ENCODE data around the gene ZBTB20. TPM values are rescaled to one million over a fixed set of nuclear protein-coding genes. Genes with fewer than 3 reads are reported as not detected.

The ZBTB20 gene
- total RNA-seq, 2 donors from 2014 or later = 112 to 120 TPM

DNA sequence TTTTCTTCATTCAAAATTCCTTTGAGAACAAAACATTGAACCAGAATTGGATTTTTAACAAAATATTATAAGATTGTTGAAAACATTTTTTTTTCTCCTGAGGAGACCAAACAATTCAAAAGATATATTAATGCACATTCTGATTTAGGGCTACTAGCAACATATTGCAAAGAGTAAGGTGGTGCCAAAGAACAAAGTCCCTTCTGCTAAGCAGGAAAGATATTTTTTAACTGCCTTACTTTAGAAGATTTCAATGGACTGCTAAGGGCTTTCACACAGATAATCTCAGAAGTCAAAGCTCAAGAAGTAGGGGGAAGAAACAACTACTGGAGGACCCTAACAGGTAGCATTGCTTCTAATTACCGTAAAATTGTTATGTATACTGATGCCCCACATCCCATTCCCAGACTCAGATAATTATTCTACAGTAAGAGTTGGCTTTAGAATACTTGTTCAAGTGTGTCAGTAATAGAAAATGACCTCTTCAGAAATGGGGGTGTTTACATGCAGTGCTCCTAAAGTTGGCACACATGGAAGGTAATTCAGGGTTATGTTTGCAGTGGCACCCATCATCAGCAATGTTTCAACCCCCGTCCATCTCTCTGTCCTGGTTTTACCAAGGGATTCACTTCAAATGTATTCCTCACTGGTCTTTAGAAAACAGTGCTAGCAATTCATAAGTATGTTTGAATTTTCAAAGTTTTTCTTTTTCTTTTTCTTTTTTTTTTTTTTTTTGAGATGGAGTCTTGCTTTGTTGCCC, 354.7 kb downstream of the ZBTB20 start:
- DNase-seq (ENCODE audit: low spot score) = no peak
- no peaks in the 10 kb centered on the region for H3K4me1 ChIP-seq (ENCODE audit: control insufficient read depth in 1 of 2, low read depth in 2 of 2)
- no peak for ATAC-seq (ENCODE audit: insufficient number of reproducible peaks, low FRiP score, low read depth)
- no peaks in the 10 kb centered on the region for H3K27me3 ChIP-seq (replicated peaks; ENCODE audit: insufficient read depth)
- no peak overlapping the region for H3K27ac ChIP-seq
- H3K4me3 ChIP-seq = no peak overlapping the region
- TF ChIP-seq, protein P1, sequence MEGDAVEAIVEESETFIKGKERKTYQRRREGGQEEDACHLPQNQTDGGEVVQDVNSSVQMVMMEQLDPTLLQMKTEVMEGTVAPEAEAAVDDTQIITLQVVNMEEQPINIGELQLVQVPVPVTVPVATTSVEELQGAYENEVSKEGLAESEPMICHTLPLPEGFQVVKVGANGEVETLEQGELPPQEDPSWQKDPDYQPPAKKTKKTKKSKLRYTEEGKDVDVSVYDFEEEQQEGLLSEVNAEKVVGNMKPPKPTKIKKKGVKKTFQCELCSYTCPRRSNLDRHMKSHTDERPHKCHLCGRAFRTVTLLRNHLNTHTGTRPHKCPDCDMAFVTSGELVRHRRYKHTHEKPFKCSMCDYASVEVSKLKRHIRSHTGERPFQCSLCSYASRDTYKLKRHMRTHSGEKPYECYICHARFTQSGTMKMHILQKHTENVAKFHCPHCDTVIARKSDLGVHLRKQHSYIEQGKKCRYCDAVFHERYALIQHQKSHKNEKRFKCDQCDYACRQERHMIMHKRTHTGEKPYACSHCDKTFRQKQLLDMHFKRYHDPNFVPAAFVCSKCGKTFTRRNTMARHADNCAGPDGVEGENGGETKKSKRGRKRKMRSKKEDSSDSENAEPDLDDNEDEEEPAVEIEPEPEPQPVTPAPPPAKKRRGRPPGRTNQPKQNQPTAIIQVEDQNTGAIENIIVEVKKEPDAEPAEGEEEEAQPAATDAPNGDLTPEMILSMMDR (IDR thresholded peaks at IDR 0.05) = no peak
- no peaks in the 10 kb centered on the region for H3K9me3 ChIP-seq
- H3K36me3 ChIP-seq = no peaks in the 10 kb centered on the region

DNA sequence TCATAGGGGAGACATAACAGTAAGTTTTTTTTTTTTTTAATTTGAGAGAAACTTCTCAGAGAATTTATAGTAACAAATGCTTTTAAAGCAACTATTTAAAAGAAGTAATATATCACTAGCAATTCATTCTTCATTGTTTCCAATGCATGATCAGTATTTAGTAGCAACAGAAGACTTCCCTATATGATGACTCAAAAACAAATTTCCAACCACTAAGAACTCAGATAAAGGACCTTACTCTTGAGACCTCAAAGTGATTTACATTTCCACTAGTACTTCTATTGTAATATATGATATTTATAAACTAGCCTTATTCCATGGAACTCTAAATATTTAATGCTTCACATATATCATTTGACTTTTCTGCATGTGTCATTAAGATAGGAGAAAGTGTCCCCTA, 356.3 kb downstream of the ZBTB20 start:
- H3K9me3 ChIP-seq = no peaks in the 10 kb centered on the region
- no peak for ATAC-seq (ENCODE audit: insufficient number of reproducible peaks, low FRiP score, low read depth)
- no peak for DNase-seq (ENCODE audit: low spot score)
- no peaks in the 10 kb centered on the region for H3K27me3 ChIP-seq (replicated peaks; ENCODE audit: insufficient read depth)
- H3K4me1 ChIP-seq (ENCODE audit: control insufficient read depth in 1 of 2, low read depth in 2 of 2) = no peaks in the 10 kb centered on the region
- H3K27ac ChIP-seq = no peak overlapping the region
- H3K4me3 ChIP-seq = no peak overlapping the region
- no peaks in the 10 kb centered on the region for H3K36me3 ChIP-seq
- TF ChIP-seq, protein P1 (IDR thresholded peaks at IDR 0.05) = no peak

DNA sequence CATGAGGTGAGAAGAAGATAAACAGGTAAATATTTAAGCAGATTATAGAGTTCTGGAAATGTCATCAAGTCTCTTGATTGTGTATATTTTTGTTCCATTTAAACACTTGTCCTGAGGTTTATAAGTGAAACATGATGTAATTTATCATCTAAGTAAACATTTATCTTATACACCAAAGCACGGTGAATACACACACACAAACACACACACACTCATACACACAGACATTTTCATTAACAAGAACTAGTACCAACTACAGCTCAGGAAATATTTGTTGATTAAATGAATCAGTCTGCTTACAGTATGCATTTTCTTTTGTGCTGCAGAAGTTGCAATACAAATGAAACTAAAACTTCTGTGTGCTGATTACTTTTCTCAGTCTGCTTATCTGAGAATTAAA, 357.3 kb downstream of the ZBTB20 start:
- Histone ChIP-seq H3K4me1 (ENCODE audit: control insufficient read depth in 1 of 2, low read depth in 2 of 2) (no peaks in the 10 kb centered on the region), H3K4me3 (no peak overlapping the region), H3K36me3 (no peaks in the 10 kb centered on the region), H3K9me3 (no peaks in the 10 kb centered on the region), H3K27me3 (replicated peaks; ENCODE audit: insufficient read depth) (no peaks in the 10 kb centered on the region), H3K27ac (no peak overlapping the region)
- no peak for DNase-seq (ENCODE audit: low spot score)
- no peak for ATAC-seq (ENCODE audit: insufficient number of reproducible peaks, low FRiP score, low read depth)
- TF ChIP-seq, protein P1 (IDR thresholded peaks at IDR 0.05) = no peak

DNA sequence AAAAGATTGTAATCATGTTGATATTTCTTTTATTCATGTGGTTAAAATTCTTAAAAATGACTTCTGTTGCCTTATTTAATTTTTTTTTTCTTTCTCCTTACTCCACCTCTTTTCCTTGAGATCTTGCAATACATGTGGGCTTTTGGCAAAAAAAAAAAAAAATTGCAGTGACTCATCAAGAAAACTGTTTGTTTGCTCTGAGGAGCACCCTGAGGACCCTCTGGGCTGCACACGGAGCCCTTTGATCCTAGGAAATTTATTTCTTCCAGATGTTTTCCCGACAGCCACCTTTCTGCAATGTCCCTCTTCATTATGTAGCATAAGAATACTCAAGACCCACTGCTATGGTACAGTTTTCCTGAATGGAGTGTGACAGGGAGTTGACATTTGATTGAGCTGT, 371.7 kb downstream of the ZBTB20 start:
- H3K27ac ChIP-seq = no peak overlapping the region
- ATAC-seq (ENCODE audit: insufficient number of reproducible peaks, low FRiP score, low read depth) (no peak), DNase-seq (ENCODE audit: low spot score) (no peak)
- H3K27me3 ChIP-seq (replicated peaks; ENCODE audit: insufficient read depth) = no peaks in the 10 kb centered on the region
- no peaks in the 10 kb centered on the region for H3K36me3 ChIP-seq
- TF ChIP-seq, protein P1 (IDR thresholded peaks at IDR 0.05) = no peak
- no peak overlapping the region for H3K4me3 ChIP-seq
- H3K9me3 ChIP-seq = peaks cover 9% of the 10 kb centered on the region
- H3K4me1 ChIP-seq (ENCODE audit: control insufficient read depth in 1 of 2, low read depth in 2 of 2) = no peaks in the 10 kb centered on the region

DNA sequence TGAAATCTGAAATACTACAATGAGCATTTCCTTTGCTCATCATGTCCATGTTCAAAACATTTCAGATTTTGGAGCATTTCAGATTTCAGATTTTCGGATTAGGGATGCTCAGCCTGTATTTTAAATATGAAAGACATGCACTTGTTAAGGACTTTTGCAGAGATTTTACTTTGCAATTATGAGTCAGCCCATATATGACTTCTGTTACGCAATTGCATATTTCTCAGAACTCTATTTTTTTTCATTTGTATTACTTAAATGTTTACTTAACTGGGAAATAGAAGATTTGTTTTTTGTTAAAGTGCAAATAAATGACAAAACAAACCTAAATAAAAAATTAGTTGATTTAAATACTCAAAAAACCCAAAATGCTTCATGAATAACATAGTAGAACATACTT, 376.2 kb downstream of the ZBTB20 start:
- Histone ChIP-seq H3K4me3 (no peak overlapping the region), H3K9me3 (peaks cover 9% of the 10 kb centered on the region), H3K36me3 (no peaks in the 10 kb centered on the region), H3K27ac (no peak overlapping the region), H3K27me3 (replicated peaks; ENCODE audit: insufficient read depth) (no peaks in the 10 kb centered on the region), H3K4me1 (ENCODE audit: control insufficient read depth in 1 of 2, low read depth in 2 of 2) (no peaks in the 10 kb centered on the region)
- ATAC-seq (ENCODE audit: insufficient number of reproducible peaks, low FRiP score, low read depth) (no peak), DNase-seq (ENCODE audit: low spot score) (no peak)
- TF ChIP-seq, protein P1 (IDR thresholded peaks at IDR 0.05) = no peak
